Pancreas (tissue), 10 donors: ENCODE measurements around the gene NSMF. TPM values are rescaled to one million over a fixed set of nuclear protein-coding genes. Genes with fewer than 3 reads are reported as not detected.
A peak's percentile ranks its signal among the peaks of the same experiment; 100 is the strongest.

Experiments used
- ATAC-seq, 4 donors: fragments of 200-7000 bp; cut with Tn5 transposase; one replicate each; pipeline versions ENCODE4 v1.8.0 to v1.9.1; 2020; ENCODE audit warnings: mild to moderate bottlenecking in 4 of 4, moderate library complexity in 4 of 4
- DNase-seq, 6 donors: peaks; one replicate each; pipeline ENCODE4 v3.0.0-alpha.2; 2020
- FAIRE-seq: peaks from 2 replicates; lab custom pipeline; 2012; peaks lifted over from hg19 to GRCh38; lab: Jason Lieb, UNC
- H3K27ac ChIP-seq, 4 donors: fragments of 200-600 bp; sonication (generic); 1 replicate in 3 of 4; 2 replicates in 1 of 4; pipeline versions ENCODE4 v1.5.0 to v1.8.0; 2020
- H3K27me3 ChIP-seq, 4 donors: fragments of 200-600 bp; one replicate each; pipeline ENCODE4 v1.8.0; 2021
- H3K36me3 ChIP-seq, 3 donors: fragments of 200-600 bp; sonication (generic) in 1 of 3; one replicate each; pipeline versions ENCODE4 v1.5.0 to v1.8.0; 2020 to 2021
- H3K4me1 ChIP-seq, 3 donors: fragments of 200-600 bp; one replicate each; pipeline ENCODE4 v1.8.0; 2021
- H3K4me3 ChIP-seq, 4 donors: fragments of 200-600 bp; sonication (generic) in 2 of 4; one replicate each; pipeline versions ENCODE4 v1.5.0 to v1.8.0; 2020 to 2021
- H3K9me3 ChIP-seq, 4 donors: fragments of 200-600 bp; one replicate each; pipeline ENCODE4 v1.8.0; 2021
- WGBS, 2 donors: extraction: QIAGEN DNeasy Blood & Tissue Kit; methylation state at CpG; one replicate each; pipeline ENCODE4 v1.1.7; 2013; 5-methylcytosine and 5-hydroxymethylcytosine counted together
- intact Hi-C, 3 donors: fragments of 100-400 bp; cut with DNase I; formaldehyde crosslinking; loops; one replicate each; pipeline versions ENCODE4 v1.11.1 to v1.14.2; 2022
- polyA plus RNA-seq, 2 donors: library from polyadenylated mRNA; stranded (reverse); fragments of 200-250 nt; gene quantifications; one replicate each; pipeline ENCODE4 v1.2.3, GENCODE V29; 2013
- total RNA-seq, 6 donors: library from RNA; stranded (reverse); fragmentation: NEBNext Ultra II Directional in 4 of 6; extraction: Animal tissue kit (Norgen Biotek cat#: 25700) in 4 of 6; gene quantifications; one replicate each; pipeline versions ENCODE4 v1.2.1 to v1.2.4, GENCODE V29; 2021 to 2023
- TF ChIP-seq, protein P1 (sequence below), 4 donors: fragments of 200-600 bp; sonication (generic) in 3 of 4; IDR thresholded peaks; one replicate each; pipeline versions ENCODE4 v1.5.0 to v1.8.0; 2021; ENCODE audit warnings: antibody characterized with exemption in 4 of 4
- donor health status: healthy with polysubstance abuse.
- donor health status: DM: no; HTN: no; CAD: no; lungs with moderate emphysema.
- donor health status: DM: no; HTN: no; CAD: no.
- donor health status: control.
- donor health status: control.
- donor health status: Bipolar disorder and iron deficiency.
- donor health status: DM: yes; HTN: yes; CAD: no.
- donor health status: DM: no; HTN: no; CAD: no.
- donor health status: DM: no; HTN: no; CAD: no.
- donor health status: DM: yes; HTN: yes; CAD: no.

Gene NSMF
- total and polyA plus RNA-seq, 8 donors, result 22.0 to 81.0 (median 30.0) TPM

- FAIRE-seq (no peak), ATAC-seq (no peak), DNase-seq (peak in 3 of 6 donors; percentile 17 to 52 (median 19))
- Histone ChIP-seq H3K4me3 (no peak overlapping the region), H3K9me3 (no peaks in the 10 kb centered on the region), H3K36me3 (no peaks in the 10 kb centered on the region), H3K27me3 (no peaks in the 10 kb centered on the region), H3K4me1 (no peaks in the 10 kb centered on the region), H3K27ac (no peak overlapping the region)
- intact Hi-C loops, result no loop called here
- TF ChIP-seq, protein P1, sequence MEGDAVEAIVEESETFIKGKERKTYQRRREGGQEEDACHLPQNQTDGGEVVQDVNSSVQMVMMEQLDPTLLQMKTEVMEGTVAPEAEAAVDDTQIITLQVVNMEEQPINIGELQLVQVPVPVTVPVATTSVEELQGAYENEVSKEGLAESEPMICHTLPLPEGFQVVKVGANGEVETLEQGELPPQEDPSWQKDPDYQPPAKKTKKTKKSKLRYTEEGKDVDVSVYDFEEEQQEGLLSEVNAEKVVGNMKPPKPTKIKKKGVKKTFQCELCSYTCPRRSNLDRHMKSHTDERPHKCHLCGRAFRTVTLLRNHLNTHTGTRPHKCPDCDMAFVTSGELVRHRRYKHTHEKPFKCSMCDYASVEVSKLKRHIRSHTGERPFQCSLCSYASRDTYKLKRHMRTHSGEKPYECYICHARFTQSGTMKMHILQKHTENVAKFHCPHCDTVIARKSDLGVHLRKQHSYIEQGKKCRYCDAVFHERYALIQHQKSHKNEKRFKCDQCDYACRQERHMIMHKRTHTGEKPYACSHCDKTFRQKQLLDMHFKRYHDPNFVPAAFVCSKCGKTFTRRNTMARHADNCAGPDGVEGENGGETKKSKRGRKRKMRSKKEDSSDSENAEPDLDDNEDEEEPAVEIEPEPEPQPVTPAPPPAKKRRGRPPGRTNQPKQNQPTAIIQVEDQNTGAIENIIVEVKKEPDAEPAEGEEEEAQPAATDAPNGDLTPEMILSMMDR (IDR thresholded peaks at IDR 0.05), result no peak
- 89 to 91% methylated on average over 23 of the region's 23 CpGs for WGBS, 2 donors
Measured at GRCh38 chr9:137465720-137466388, 6.7 kb upstream of the NSMF start.

DNA sequence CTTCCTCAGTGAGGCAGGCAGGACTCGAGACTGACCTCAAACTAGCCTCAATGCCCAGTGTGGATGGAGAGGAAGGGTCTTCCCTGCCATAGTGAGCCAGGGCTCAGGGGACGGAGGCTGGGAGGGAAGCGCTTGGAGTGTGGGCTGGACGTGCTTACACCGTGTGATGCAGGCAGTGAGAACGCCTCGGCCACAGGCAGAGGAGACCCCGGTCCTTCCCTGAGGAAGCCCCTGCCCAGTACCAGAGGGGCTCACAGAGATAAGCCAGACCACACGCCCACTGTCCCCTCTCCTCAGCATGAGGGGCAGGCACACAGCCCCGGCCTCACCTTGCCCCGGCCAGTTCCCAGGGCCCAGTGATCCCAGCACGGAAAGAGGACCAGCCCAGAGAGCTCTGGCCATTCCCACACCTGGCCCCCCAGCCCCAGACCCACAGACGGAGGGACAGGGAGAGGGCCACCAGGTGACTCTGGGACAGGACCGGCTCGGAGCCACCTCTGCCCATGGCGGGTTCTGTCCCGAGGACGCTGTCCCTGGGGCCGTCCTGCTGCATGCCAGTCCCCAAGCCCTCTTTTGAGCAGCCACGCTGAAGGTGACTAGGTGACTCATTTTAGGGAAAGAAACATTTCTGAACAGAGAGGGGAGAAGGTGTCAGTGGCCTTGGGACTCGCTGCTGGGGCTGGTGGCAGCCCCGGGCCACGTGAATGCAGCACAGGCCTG, 6.0 kb upstream of the NSMF start:
- FAIRE-seq, result no peak
- Histone ChIP-seq H3K27ac (no peak overlapping the region), H3K9me3 (no peaks in the 10 kb centered on the region), H3K4me3 (no peak overlapping the region), H3K4me1 (no peaks in the 10 kb centered on the region), H3K27me3 (no peaks in the 10 kb centered on the region), H3K36me3 (no peaks in the 10 kb centered on the region)
- 90% methylated on average over 23 of the region's 23 CpGs for WGBS, 2 donors
- peak in 4 of 6 donors; percentile 15 to 71 (median 38) for DNase-seq
- intact Hi-C loops, result no loop called here
- TF ChIP-seq, protein P1 (IDR thresholded peaks at IDR 0.05), result no peak
- ATAC-seq, result no peak

GRCh38 chr9:137464291-137464999, 5.3 kb upstream of the NSMF start:
- Histone ChIP-seq H3K4me1 (peaks cover 0 to 3% (median 2%) of the 10 kb centered on the region in 3 donors), H3K36me3 (no peaks in the 10 kb centered on the region), H3K27me3 (no peaks in the 10 kb centered on the region), H3K27ac (no peak overlapping the region), H3K4me3 (no peak overlapping the region), H3K9me3 (no peaks in the 10 kb centered on the region)
- FAIRE-seq (no peak), ATAC-seq (no peak), DNase-seq (peak in 3 of 6 donors; percentile 30 to 77 (median 54))
- intact Hi-C loops, result no loop called here
- TF ChIP-seq, protein P1 (IDR thresholded peaks at IDR 0.05), result no peak
- WGBS, 2 donors, result 93 to 97% methylated on average over 26 to 28 of the region's 28 CpGs

DNA sequence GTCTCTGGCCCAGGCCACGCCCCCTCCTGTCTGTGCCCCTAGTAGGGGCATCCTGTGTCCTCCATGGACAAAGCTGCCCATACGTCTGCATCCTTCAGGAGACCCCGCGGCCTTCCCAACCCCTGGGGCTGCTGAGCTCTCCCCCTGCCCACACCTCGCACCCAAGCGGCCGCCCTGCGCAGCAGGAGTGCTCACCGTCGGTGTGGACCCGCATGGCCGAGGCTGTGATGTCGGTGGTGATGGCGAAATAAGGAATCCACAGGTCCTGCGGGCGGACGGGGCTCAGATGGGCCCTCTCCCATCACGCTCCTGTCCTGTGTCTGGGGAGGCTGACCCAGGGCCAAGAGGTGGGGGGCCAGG, 4.8 kb upstream of the NSMF start:
- intact Hi-C loops, result no loop called here
- ATAC-seq (no peak), FAIRE-seq (no peak), DNase-seq (peak in 4 of 6 donors; percentile 18 to 72 (median 45))
- no peaks in the 10 kb centered on the region for H3K36me3 ChIP-seq
- H3K27ac ChIP-seq, result no peak overlapping the region
- 93 to 95% methylated on average over 18 of the region's 18 CpGs for WGBS, 2 donors
- TF ChIP-seq, protein P1 (IDR thresholded peaks at IDR 0.05), result no peak
- no peak overlapping the region for H3K4me3 ChIP-seq
- peaks cover 0 to 3% (median 3%) of the 10 kb centered on the region in 3 donors for H3K4me1 ChIP-seq
- H3K27me3 ChIP-seq, result no peaks in the 10 kb centered on the region
- no peaks in the 10 kb centered on the region for H3K9me3 ChIP-seq
